ENCODE data around the gene GPR107. TPM values are rescaled to one million over a fixed set of nuclear protein-coding genes. Genes with fewer than 3 reads are reported as not detected.

GPR107 gene
- total RNA-seq, 4 donors from 2014 or later: 19.3 to 36.1 (median 28.9) TPM

DNA sequence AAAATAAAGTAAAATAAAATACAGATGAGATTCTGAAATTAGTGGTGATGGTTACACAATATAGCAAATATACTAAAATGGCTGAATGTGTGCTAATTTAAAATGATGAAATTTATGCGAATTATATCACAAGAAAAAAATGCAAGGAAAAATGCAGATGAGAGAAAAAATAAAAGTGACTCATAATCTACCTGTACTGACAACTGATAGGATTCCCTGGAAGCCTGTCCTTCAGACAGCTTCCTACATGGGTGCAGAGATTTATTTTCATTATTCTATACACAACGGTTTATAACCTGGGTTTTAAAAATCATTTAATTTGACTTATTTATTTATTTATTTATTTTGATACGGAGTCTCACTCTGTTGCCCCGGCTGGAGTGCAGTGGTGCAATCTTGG lies 112.7 kb downstream of the GPR107 start:
- H3K27me3 ChIP-seq: no peaks in the 10 kb centered on the region
- DNase-seq (ENCODE audit: low spot score in 2 of 2): no peak
- H3K27ac ChIP-seq: no peak overlapping the region
- no peak overlapping the region for H3K4me3 ChIP-seq
- no peaks in the 10 kb centered on the region for H3K4me1 ChIP-seq
- WGBS, 2 donors: 76 to 94% methylated on average over 4 of the region's 4 CpGs
- H3K36me3 ChIP-seq: no peaks in the 10 kb centered on the region
- H3K9me3 ChIP-seq: no peaks in the 10 kb centered on the region
- TF ChIP-seq CTCF (IDR thresholded peaks at IDR 0.05) (no peak), EP300 (IDR thresholded peaks at IDR 0.05) (no peak), POLR2A (IDR thresholded peaks at IDR 0.05) (no peak)

GRCh38 chr9:130167927-130168326 lies 114.2 kb downstream of the GPR107 start:
- no peaks in the 10 kb centered on the region for H3K36me3 ChIP-seq
- 67 to 81% methylated on average over 6 of the region's 6 CpGs for WGBS, 2 donors
- no peak for DNase-seq (ENCODE audit: low spot score in 2 of 2)
- no peak overlapping the region for H3K27ac ChIP-seq
- no peak overlapping the region for H3K4me3 ChIP-seq
- TF ChIP-seq EP300 (IDR thresholded peaks at IDR 0.05) (no peak), POLR2A (IDR thresholded peaks at IDR 0.05) (no peak), CTCF (IDR thresholded peaks at IDR 0.05) (no peak)
- H3K9me3 ChIP-seq: no peaks in the 10 kb centered on the region
- peaks cover 0 to 10% (median 7%) of the 10 kb centered on the region in 4 donors for H3K4me1 ChIP-seq
- no peaks in the 10 kb centered on the region for H3K27me3 ChIP-seq

- DNase-seq (ENCODE audit: low spot score in 2 of 2): no peak
- no peaks in the 10 kb centered on the region for H3K27me3 ChIP-seq
- TF ChIP-seq EP300 (IDR thresholded peaks at IDR 0.05): no peak
- TF ChIP-seq CTCF (IDR thresholded peaks at IDR 0.05): no peak
- no peak for TF ChIP-seq POLR2A (IDR thresholded peaks at IDR 0.05)
- H3K27ac ChIP-seq: peak overlapping the region in 1 of 4 donors; percentile 36
- no peaks in the 10 kb centered on the region for H3K36me3 ChIP-seq
- peaks cover 0 to 26% (median 12%) of the 10 kb centered on the region in 4 donors for H3K4me1 ChIP-seq
- WGBS, 2 donors: 32 to 39% methylated on average over 39 to 45 of the region's 45 CpGs
- no peaks in the 10 kb centered on the region for H3K9me3 ChIP-seq
- H3K4me3 ChIP-seq: peak overlapping the region; percentile 28 to 79 (median 30)
These were observed 117.8 kb downstream of the GPR107 start for GRCh38 chr9:130171226-130172148.

GRCh38 chr9:130172161-130172857 lies 118.6 kb downstream of the GPR107 start, which contains the start of gene NCS1:
TSS of gene NCS1 (plus strand) at chr9:130172404. CDS start at chr9:130172664, 260 bp downstream.
- H3K4me1 ChIP-seq: peaks cover 0 to 26% (median 12%) of the 10 kb centered on the region in 4 donors
- DNase-seq (ENCODE audit: low spot score in 2 of 2): peak; percentile 34 to 48
- peak within 1 kb of the TSS in 3 of 4 donors; percentile 32 to 77 (median 40) for H3K27ac ChIP-seq
- no peaks in the 10 kb centered on the region for H3K9me3 ChIP-seq
- no peaks in the 10 kb centered on the region for H3K36me3 ChIP-seq
- peak within 1 kb of the TSS; percentile 45 to 79 (median 56) for H3K4me3 ChIP-seq
- WGBS, 2 donors: 0% methylated on average over 10 to 26 of the region's 101 CpGs
- TF ChIP-seq EP300 (IDR thresholded peaks at IDR 0.05) (no peak), POLR2A (IDR thresholded peaks at IDR 0.05) (no peak), CTCF (IDR thresholded peaks at IDR 0.05) (no peak)
- H3K27me3 ChIP-seq: no peaks in the 10 kb centered on the region
